GM18511 (cell line): ENCODE measurements around the gene ZMIZ1.

Experiments used
- ATAC-seq: cut with Tn5 transposase; IDR thresholded peaks from one replicate; pipeline ENCODE4 v1.9.1; 2021; ENCODE audit warnings: mild to moderate bottlenecking, moderate library complexity; ENCODE audit not compliant: unreplicated experiment

ZMIZ1 gene

GRCh38 chr10:79180414-79181221 is 111.9 kb downstream of the ZMIZ1 start:
- no peak for ATAC-seq

- ATAC-seq, result no peak
Measured at GRCh38 chr10:79181227-79181626, 112.5 kb downstream of the ZMIZ1 start.

- no peak for ATAC-seq
Measured at GRCh38 chr10:79181698-79182521, 113.1 kb downstream of the ZMIZ1 start.

GRCh38 chr10:79182781-79183467 is 114.2 kb downstream of the ZMIZ1 start:
- ATAC-seq, result no peak

GRCh38 chr10:79183468-79183865 is 114.7 kb downstream of the ZMIZ1 start:
- no peak for ATAC-seq

- no peak for ATAC-seq
Measured at GRCh38 chr10:79184145-79184625, 115.4 kb downstream of the ZMIZ1 start.

- no peak for ATAC-seq
Measured at GRCh38 chr10:79184657-79185056, 115.9 kb downstream of the ZMIZ1 start.

GRCh38 chr10:79185067-79185774 is 116.5 kb downstream of the ZMIZ1 start:
- ATAC-seq, result no peak

- ATAC-seq, result no peak
Measured at GRCh38 chr10:79185796-79186374, 117.1 kb downstream of the ZMIZ1 start.

GRCh38 chr10:79186486-79187120 is 117.8 kb downstream of the ZMIZ1 start:
- no peak for ATAC-seq

- ATAC-seq, result no peak
Measured at GRCh38 chr10:79187121-79187940, 118.6 kb downstream of the ZMIZ1 start.

GRCh38 chr10:79188154-79188965 is 119.6 kb downstream of the ZMIZ1 start:
- ATAC-seq, result no peak

- ATAC-seq, result no peak
Measured at GRCh38 chr10:79189181-79189580, 120.4 kb downstream of the ZMIZ1 start.

GRCh38 chr10:79189853-79190435 is 121.2 kb downstream of the ZMIZ1 start:
- ATAC-seq, result no peak

- no peak for ATAC-seq
Measured at GRCh38 chr10:79190740-79191261, 122.0 kb downstream of the ZMIZ1 start.

- no peak for ATAC-seq
Measured at GRCh38 chr10:79191951-79192676, 123.3 kb downstream of the ZMIZ1 start.

GRCh38 chr10:79192677-79193003 is 123.9 kb downstream of the ZMIZ1 start:
- no peak for ATAC-seq
